GM18508 (cell line): ENCODE measurements around the gene GRIN2C.

ENCODE experiments used
- ATAC-seq: cut with Tn5 transposase; IDR thresholded peaks from one replicate; pipeline ENCODE4 v1.9.1; 2021; ENCODE audit warnings: moderate number of reproducible peaks; ENCODE audit not compliant: insufficient read depth, unreplicated experiment

GRIN2C gene

DNA sequence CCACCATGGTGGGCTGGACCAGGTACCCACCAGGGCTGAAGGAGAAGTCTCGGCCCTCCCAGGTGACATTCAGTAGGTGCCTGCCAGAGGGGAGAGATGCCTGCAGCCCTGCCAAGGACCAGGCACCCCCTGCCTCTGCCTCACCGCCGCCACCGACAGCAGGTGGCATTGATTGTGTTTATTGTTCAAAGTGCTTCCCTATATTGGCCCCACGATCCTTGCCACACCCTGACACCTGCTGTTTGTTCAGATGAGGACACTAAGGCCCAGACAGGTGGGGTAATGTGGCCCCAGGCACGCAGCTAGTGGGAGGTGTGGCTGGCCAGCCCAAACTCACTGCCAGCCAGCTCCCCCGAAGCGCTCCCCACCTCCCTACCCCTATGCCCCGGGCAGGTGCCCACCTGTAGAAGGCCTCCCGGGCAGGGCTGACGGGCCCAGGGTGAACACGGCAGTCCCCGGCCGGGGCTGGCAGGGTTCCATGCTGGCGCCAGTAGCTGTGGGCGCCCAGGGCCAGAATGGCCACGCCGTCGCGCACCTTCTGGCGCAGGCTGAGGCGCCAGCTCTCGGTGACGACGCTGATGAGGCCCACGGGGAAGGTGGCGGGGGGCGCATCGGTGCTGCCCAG lies 8.0 kb downstream of the GRIN2C start:
- ATAC-seq = no peak

DNA sequence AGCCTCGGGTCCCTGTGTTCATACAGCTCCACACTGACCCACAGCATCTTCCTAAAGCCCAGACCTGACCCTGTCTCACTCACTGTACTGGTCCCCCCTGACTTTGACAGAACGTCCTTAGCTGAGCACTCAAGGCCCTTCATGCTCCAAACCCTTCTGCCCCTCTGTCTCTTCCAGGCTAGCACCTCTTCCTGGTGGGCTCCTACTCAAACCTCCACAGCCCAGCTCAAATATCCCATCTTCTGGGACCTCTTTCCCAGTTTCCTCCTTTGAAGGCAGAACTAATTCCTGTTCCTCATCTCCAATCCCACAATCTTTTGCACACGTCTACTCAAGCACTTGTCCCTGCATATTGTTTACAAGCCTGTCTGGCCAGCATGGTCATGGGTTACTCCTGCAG lies 8.8 kb downstream of the GRIN2C start:
- ATAC-seq = no peak

GRCh38 chr17:74850310-74850709 lies 9.4 kb downstream of the GRIN2C start:
- ATAC-seq = no peak

GRCh38 chr17:74848656-74849399 lies 10.9 kb downstream of the GRIN2C start:
- no peak for ATAC-seq

- ATAC-seq = no peak
Observed at GRCh38 chr17:74846621-74847020, 13.1 kb downstream of the GRIN2C start.

DNA sequence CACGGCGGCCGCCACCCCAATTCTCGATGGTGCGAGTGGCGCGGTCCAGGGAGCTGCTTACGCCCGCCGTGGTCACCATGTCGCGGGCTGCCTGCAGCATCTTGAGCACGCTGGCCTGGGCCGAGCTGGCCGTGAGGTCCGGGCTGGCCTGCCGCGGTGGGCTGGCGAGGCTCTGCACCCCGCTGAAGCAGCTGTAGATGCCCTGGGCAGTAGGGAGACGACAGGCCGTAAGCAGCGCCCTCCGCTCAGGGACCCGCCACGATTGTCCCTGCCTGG lies 16.4 kb downstream of the GRIN2C start:
- no peak for ATAC-seq

- no peak for ATAC-seq
Observed at GRCh38 chr17:74842599-74843351, 16.9 kb downstream of the GRIN2C start.

DNA sequence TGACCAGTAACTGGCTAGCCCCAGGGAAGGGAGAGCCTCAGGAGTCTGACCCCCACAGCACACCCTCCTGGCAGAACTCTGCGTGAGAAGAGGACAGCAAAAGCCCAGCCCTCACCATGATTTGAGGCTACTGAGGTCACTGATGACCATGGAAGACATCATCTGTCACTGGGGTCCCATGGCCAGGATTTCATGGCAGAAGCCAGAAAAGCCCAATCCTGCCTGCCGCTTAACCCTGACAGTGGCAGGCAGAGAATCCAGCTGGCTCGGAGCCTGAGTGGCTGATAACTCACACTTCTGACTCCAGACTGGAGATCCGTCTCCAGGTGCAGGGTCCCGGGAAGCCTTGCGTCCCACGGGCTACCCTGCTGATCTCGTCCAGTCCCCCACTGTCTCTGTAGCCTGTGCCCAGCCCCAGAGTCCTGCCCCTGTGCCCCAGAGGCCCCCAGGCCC lies 17.5 kb downstream of the GRIN2C start:
- no peak for ATAC-seq

DNA sequence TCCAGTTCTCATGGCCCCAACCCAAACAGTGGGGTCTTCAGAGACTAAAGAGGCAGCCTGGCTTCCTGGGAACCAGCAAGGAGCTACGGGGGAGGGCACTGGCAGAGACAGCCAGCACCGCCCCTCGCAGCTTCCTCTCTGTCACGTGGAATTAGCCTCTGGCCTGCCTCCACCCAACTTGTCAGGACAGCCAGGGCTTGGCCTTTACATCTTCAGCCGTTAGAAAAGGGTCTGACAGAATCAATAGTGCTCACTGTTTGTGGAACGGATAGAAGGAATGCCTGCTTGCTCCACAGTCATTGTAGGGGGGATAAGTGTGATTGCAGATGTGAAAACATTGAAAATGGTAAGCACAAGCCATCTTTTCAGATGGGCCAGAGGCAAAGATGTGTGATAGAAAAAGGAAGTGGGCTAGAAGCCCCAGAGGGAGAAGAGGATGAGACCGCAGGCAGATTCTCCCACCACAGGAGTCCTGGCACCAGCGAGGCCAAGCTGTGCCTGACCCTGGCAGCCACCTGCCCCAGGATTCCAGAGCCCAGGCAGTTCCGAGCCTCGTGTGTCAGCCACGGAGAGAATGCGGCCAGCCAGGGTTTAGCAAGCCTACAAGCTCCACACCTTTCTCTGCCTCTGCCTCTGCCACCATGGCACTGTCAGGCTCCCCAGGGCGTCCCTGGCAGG lies 18.6 kb downstream of the GRIN2C start:
- ATAC-seq = no peak

DNA sequence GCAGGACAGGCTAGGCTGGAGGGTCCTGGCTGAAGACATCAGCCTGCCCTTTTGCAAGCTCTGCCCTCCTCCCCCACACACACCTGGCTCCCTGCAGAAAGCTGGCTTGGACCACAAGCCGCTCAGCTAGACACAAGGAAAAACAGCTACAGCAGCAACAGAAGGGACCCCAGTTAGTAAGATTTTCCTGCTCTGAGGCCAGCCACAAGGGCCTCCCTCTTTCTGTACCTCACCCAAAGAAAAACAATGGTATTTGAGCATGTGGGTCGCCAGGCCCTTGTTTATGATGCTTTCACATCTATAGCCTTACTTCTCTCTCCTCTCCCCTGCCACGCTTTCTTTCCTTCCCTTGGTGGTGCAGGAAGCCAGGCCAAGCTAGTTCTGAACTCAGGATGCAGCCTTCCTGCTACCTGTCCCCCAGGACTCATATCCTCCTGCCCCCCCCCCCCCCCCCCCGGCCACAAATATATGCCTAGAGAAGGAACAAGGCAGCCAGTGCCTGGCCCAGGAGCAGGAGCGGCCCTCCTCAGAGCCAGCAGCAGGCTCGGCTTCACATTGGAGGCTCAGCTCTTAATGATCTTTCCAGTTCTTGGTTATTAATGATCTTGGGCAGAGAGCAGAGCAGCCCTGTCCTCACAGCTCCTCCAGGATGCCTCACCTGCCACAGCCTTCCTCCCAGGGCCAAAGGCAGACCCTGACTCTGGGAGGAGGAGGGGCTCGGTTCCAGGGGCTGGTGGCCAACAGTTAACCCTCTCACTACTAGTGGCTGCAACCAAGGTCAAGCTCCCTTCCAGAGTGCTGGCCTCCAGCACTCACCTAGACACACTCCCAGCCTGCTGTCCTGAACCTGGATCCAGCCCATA lies 19.5 kb downstream of the GRIN2C start:
- ATAC-seq = no peak

DNA sequence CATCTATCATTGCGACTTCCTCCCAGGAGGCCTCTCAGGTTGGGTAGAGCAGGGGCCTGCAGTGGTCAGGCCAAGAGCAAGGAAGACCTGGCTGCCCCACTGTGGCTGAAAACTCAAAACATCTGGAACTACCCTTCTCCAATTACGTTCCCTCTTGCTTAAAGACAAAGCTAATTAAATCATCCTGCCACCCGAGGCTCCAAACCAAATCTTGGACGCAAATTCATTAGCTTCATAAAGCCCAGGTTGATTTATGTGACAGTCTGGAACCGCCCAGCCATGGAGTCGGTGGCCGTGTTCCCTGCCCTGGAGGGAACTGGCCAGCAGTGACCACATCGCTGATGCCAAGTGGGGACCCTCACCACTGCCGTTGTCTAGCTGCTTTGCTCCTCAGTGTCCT lies 21.4 kb downstream of the GRIN2C start:
- ATAC-seq = no peak

DNA sequence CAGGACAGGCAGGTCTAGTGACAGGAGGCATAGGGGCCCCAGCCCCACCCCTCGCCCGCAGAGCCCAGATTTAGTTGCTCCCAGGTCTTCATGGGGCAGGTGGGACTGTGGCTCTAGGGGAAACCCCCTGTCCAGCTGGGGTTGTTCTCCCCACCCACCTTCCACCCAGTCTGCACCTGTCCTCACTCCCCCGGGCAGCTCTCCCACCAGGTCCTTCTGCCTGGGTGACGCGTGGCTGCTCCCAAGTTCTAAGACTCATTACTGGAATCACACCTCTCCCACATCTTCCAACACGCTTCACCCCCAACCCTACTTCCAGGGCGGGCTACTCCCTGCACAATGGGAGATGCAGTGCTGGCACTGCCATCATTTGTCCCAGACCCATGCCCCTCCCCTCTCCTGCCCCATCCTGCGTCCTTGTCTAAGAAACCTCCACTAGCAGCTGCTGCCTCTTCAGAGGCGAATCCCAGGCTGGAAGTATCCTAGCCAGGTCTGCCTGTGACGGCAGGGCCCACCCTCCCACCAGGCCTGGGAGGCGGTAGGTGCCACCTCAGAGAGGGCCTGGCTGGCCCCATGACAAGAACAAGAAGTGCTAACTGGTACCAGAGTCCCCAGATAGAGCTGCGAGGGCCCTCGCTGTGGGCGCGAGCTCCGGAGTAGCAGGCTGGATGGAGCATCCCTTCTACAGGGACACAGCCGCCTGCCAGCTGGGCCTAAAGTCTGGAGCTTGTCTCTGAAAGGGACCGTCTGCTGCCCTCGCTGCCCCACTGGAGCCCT lies 22.8 kb downstream of the GRIN2C start:
- ATAC-seq = no peak

DNA sequence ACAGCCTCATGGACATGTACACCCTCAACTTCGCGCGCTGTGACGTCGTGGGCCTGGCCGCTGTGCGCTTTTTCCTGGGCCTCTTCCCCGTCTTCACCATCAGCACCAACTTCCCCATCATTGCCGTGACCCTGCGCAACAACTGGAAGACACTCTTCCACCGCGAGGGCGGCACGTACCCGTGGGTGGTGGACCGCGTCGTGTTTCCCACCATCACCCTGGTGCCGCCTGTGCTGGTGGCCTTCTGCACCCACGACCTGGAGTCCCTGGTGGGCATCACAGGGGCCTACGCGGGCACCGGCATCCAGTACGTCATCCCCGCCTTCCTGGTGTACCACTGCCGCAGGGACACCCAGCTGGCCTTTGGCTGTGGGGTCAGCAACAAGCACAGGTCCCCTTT lies 23.5 kb downstream of the GRIN2C start:
- no peak for ATAC-seq

- no peak for ATAC-seq
Observed at GRCh38 chr17:74833501-74834377, 25.9 kb downstream of the GRIN2C start.

DNA sequence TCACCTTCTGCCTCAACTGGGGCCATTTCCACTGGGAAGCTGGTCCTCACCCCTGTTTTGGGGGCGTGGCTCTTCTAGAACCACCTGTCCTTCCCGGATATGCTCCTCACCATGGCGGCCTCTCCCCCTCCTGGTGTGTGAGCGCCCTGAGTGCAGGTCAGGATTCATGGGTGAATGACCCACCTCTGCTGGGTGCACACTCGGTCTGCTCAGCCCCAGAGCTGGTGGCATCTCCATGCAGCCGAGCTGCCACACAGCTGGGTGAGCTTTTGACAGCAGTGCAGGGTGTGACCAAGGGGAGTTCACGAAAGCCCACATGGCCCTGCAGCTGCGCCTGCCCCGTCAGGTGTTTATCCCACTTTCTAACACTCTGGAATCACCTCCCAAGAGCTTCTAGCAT lies 27.3 kb downstream of the GRIN2C start:
- no peak for ATAC-seq

- ATAC-seq = no peak
Observed at GRCh38 chr17:74831444-74832146, 28.1 kb downstream of the GRIN2C start.

DNA sequence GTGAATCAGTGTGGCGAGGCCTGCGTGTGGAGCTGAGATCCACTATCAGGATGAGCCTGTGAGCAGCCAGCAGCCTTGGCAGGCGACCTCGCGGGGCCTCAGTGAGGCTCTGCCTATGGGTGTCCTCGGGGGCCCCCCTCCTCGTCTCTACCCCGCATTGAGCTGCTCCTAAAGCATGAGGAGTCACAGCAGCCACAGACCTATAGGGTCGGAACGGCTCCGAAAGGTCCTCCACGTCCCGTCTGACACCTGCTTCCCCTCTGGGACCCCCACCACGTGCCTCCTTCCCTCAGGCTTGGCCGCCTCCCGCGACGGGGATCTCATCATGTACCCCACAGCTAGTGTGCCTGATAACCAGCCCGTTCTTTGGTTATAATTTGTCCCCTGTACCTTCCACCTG lies 28.8 kb downstream of the GRIN2C start:
- no peak for ATAC-seq

DNA sequence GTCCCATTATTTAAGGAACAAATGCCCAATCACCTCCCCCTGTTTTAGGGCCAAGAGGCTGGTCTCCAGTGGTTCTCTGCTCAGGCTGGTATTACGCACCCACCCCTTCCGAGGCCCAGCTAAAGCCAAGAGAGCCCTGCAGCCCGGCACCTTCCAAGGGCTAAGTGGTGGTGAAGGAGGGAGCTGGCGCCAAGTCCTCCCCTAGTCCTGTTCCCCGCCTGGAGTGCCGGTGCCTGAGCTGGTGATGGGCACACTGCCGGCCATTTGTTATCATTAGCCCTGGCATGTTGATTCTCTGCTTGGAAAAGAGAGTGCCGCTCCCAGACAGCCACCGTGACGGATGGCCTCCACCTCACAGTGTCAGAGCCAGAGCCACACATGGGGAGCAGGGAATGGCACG lies 31.9 kb downstream of the GRIN2C start:
- ATAC-seq = no peak
